GM21381 (cell line): Measurements from ENCODE around the gene DOCK8.
"Not testable (repeated sequence)": the region's sequence is repeated elsewhere in the genome, so short reads cannot be mapped to it uniquely, and the experiment has no call there.

Experiments used
- ATAC-seq: cut with Tn5 transposase; IDR thresholded peaks from one replicate; pipeline ENCODE4 v1.9.1; 2021; ENCODE audit warnings: mild to moderate bottlenecking, moderate library complexity; ENCODE audit not compliant: unreplicated experiment

DOCK8 gene

GRCh38 chr9:405341-405740, 190.7 kb downstream of the DOCK8 start:
- ATAC-seq: no peak

- no peak for ATAC-seq
These were observed 192.4 kb downstream of the DOCK8 start for GRCh38 chr9:406886-407654.

GRCh38 chr9:409655-410054, 195.0 kb downstream of the DOCK8 start:
- not testable (repeated sequence) for ATAC-seq

- ATAC-seq: no peak
These were observed 199.9 kb downstream of the DOCK8 start for GRCh38 chr9:414595-414994.

GRCh38 chr9:419571-420171, 205.0 kb downstream of the DOCK8 start:
- no peak for ATAC-seq

GRCh38 chr9:421896-422295, 207.2 kb downstream of the DOCK8 start:
- ATAC-seq: no peak

GRCh38 chr9:426264-426663, 211.6 kb downstream of the DOCK8 start:
- ATAC-seq: no peak

GRCh38 chr9:426976-427375, 212.3 kb downstream of the DOCK8 start:
- ATAC-seq: no peak

- no peak for ATAC-seq
These were observed 217.0 kb downstream of the DOCK8 start for GRCh38 chr9:431701-432100.

- ATAC-seq: no peak
These were observed 221.8 kb downstream of the DOCK8 start for GRCh38 chr9:436482-436881.

GRCh38 chr9:437066-437465, 222.4 kb downstream of the DOCK8 start:
- ATAC-seq: no peak

GRCh38 chr9:437574-438001, 222.9 kb downstream of the DOCK8 start:
- no peak for ATAC-seq

- no peak for ATAC-seq
These were observed 223.4 kb downstream of the DOCK8 start for GRCh38 chr9:438066-438465.

- no peak for ATAC-seq
These were observed 224.5 kb downstream of the DOCK8 start for GRCh38 chr9:438961-439768.

- ATAC-seq: no peak
These were observed 226.5 kb downstream of the DOCK8 start for GRCh38 chr9:441126-441525.

GRCh38 chr9:444528-444927, 229.9 kb downstream of the DOCK8 start:
- no peak for ATAC-seq

GRCh38 chr9:445033-445432, 230.4 kb downstream of the DOCK8 start:
- ATAC-seq: no peak

- no peak for ATAC-seq
These were observed 231.5 kb downstream of the DOCK8 start for GRCh38 chr9:446074-446699.

- ATAC-seq: no peak
These were observed 232.8 kb downstream of the DOCK8 start for GRCh38 chr9:447230-448025.

- ATAC-seq: no peak
These were observed 235.4 kb downstream of the DOCK8 start for GRCh38 chr9:450057-450456.

GRCh38 chr9:450561-450960, 235.9 kb downstream of the DOCK8 start:
- ATAC-seq: no peak
